Endodermal cell (in vitro differentiated cells): ENCODE results near the gene RUNX1. TPM values are rescaled to one million over a fixed set of nuclear protein-coding genes. Genes with fewer than 3 reads are reported as not detected.

Experiments used
- DNase-seq: peaks from one replicate; pipeline ENCODE4 v3.0.0-alpha.2; 2017
- H3K27ac ChIP-seq: 2 replicates; pipeline ENCODE4 v1.5.1; 2013; ENCODE audit warnings: mild to moderate bottlenecking, low read depth, low read length, moderate library complexity
- H3K27me3 ChIP-seq: 2 replicates; pipeline ENCODE4 v1.6.1; 2013; ENCODE audit warnings: mild to moderate bottlenecking, low read length, moderate library complexity; ENCODE audit not compliant: insufficient read depth, control insufficient read depth, poor library complexity, severe bottlenecking
- H3K36me3 ChIP-seq: 2 replicates; pipeline ENCODE4 v1.7.0; 2013; ENCODE audit warnings: mild to moderate bottlenecking, low read length, moderate library complexity; ENCODE audit not compliant: control insufficient read depth, insufficient read depth
- H3K4me1 ChIP-seq: one replicate; pipeline ENCODE4 v1.7.0; 2013; ENCODE audit warnings: low read length; ENCODE audit not compliant: control insufficient read depth, insufficient read depth
- H3K4me3 ChIP-seq: 2 replicates; pipeline ENCODE4 v1.5.1; 2013; ENCODE audit warnings: mild to moderate bottlenecking, low read length, moderate library complexity
- H3K9ac ChIP-seq: 2 replicates; pipeline ENCODE4 v1.6.1; 2013; ENCODE audit warnings: mild to moderate bottlenecking, low read length, moderate library complexity; ENCODE audit not compliant: poor library complexity, severe bottlenecking; ENCODE audit errors: extremely low read depth
- H3K9me3 ChIP-seq: 2 replicates; pipeline ENCODE4 v1.6.1; 2013; ENCODE audit warnings: mild to moderate bottlenecking, low read length, moderate library complexity; ENCODE audit not compliant: control insufficient read depth
- H3K27ac Mint-ChIP-seq: 2 replicates; pipeline ENCODE4 v1.8.0; 2020; ENCODE audit warnings: mixed read lengths
- H3K27me3 Mint-ChIP-seq: 2 replicates; pipeline ENCODE4 v1.8.0; 2021; ENCODE audit warnings: mild to moderate bottlenecking, mixed read lengths; ENCODE audit not compliant: insufficient read depth
- H3K36me3 Mint-ChIP-seq: 2 replicates; pipeline ENCODE4 v1.8.0; 2020; ENCODE audit warnings: low read depth, mixed read lengths
- H3K4me1 Mint-ChIP-seq: 2 replicates; pipeline ENCODE4 v1.8.0; 2020; ENCODE audit warnings: mixed read lengths
- H3K4me3 Mint-ChIP-seq: 2 replicates; pipeline ENCODE4 v1.8.0; 2020; ENCODE audit warnings: mild to moderate bottlenecking, moderate library complexity, mixed read lengths
- H3K9me3 Mint-ChIP-seq: 2 replicates; pipeline ENCODE4 v1.8.0; 2020; ENCODE audit warnings: mild to moderate bottlenecking, mixed read lengths
- WGBS, 2 experiments: methylation state at CpG; one replicate each; pipeline versions ENCODE4 v1.1.5 to v1.1.7; 2013; ENCODE audit warnings: missing lambda C conversion rate in 2 of 2, mixed read lengths in 1 of 2; ENCODE audit not compliant: insufficient coverage in 1 of 2, insufficient read length in 1 of 2; 5-methylcytosine and 5-hydroxymethylcytosine counted together
- total RNA-seq, 2 donors: library from RNA; stranded (reverse); fragmentation: NEBNext Ultra II Directional in 1 of 2; extraction: Animal tissue kit (Norgen Biotek cat#: 25700) in 1 of 2; gene quantifications; 2 replicates in 1 of 2; 3 replicates in 1 of 2; pipeline ENCODE4 v1.2.1, GENCODE V29; 2021
- TF ChIP-seq, protein P1 (sequence below): fragments of 200-600 bp; sonication (generic); conservative IDR thresholded peaks from 2 replicates; pipeline ENCODE4 v1.5.0; 2021; ENCODE audit warnings: antibody characterized with exemption, mild to moderate bottlenecking

The RUNX1 gene
- total RNA-seq, 2 donors from 2014 or later: 0.31 to 2.8 TPM

DNA sequence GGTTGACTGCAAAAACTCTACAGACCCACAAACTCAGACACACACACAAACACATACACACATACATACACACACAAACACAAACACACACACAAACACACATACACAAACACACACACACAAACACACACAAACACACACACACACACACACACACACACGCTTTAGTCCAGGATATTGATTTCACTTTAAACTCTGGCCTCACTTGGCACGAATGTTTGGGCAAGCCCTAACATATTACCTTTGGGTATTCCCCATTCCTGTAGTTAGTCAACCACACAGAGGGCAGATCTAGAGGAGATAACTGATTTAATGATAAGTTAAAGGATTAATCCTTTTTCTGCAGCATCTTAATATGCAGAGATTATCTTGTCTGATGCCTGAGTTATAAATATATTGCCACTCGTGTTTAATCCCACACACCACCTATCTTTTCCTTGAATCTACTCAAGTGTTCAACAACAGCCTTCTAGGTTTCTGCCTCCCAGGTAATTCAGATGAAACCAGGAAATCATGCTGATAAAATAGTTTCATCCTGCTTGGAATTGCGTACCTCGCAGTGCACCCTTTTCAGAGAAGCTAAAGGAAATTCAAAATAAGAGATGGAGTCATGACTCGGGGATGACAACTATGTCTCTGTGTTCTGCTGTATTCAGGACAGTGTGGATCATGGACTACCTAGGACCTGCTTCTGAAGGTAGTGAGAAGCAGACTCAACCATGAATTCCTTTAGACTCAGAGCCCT lies 14.5 kb upstream of the RUNX1 start:
- 93 to 94% methylated on average over 2 to 6 of the region's 6 CpGs for WGBS, 2 experiments
- TF ChIP-seq, protein P1, sequence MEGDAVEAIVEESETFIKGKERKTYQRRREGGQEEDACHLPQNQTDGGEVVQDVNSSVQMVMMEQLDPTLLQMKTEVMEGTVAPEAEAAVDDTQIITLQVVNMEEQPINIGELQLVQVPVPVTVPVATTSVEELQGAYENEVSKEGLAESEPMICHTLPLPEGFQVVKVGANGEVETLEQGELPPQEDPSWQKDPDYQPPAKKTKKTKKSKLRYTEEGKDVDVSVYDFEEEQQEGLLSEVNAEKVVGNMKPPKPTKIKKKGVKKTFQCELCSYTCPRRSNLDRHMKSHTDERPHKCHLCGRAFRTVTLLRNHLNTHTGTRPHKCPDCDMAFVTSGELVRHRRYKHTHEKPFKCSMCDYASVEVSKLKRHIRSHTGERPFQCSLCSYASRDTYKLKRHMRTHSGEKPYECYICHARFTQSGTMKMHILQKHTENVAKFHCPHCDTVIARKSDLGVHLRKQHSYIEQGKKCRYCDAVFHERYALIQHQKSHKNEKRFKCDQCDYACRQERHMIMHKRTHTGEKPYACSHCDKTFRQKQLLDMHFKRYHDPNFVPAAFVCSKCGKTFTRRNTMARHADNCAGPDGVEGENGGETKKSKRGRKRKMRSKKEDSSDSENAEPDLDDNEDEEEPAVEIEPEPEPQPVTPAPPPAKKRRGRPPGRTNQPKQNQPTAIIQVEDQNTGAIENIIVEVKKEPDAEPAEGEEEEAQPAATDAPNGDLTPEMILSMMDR: no peak
- Histone ChIP-seq H3K27ac (no peak overlapping the region), H3K9me3 (no peaks in the 10 kb centered on the region), H3K27me3 (no peaks in the 10 kb centered on the region), H3K4me1 (no peaks in the 10 kb centered on the region), H3K9ac (no peak overlapping the region), H3K36me3 (no peaks in the 10 kb centered on the region), H3K4me3 (no peak overlapping the region)
- H3K4me1 Mint-ChIP-seq: peaks cover 12% of the 10 kb centered on the region
- no peaks in the 10 kb centered on the region for H3K9me3 Mint-ChIP-seq
- no peaks in the 10 kb centered on the region for H3K27me3 Mint-ChIP-seq
- DNase-seq: no peak
- no peak overlapping the region for H3K27ac Mint-ChIP-seq
- H3K36me3 Mint-ChIP-seq: no peaks in the 10 kb centered on the region
- H3K4me3 Mint-ChIP-seq: no peak overlapping the region

DNA sequence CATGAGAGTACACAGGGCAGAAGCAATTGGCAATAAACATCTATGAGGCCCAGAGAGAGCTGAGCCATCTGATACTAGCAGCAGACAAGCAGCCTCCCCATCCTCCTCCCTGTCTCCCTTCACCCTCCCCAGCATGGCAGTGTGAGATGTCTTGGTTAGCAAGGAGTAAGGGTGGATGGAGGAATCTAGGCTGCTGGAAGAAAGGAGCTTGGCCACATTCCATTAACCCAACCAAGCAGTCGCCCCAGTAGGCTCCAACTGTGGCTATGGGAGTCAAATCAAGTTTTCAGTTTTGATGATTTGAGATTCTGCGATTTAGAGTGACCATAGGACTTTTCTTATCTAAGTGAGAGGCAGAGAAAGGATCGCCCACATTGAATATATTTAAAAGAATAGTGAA lies 12.9 kb upstream of the RUNX1 start:
- H3K4me1 Mint-ChIP-seq: peaks cover 13% of the 10 kb centered on the region
- H3K36me3 Mint-ChIP-seq: no peaks in the 10 kb centered on the region
- no peak for DNase-seq
- no peak overlapping the region for H3K27ac ChIP-seq
- H3K9me3 Mint-ChIP-seq: no peaks in the 10 kb centered on the region
- H3K36me3 ChIP-seq: no peaks in the 10 kb centered on the region
- 89 to 93% methylated on average over 2 to 3 of the region's 3 CpGs for WGBS, 2 experiments
- TF ChIP-seq, protein P1: no peak
- H3K27me3 ChIP-seq: no peaks in the 10 kb centered on the region
- no peak overlapping the region for H3K9ac ChIP-seq
- H3K4me3 Mint-ChIP-seq: no peak overlapping the region
- no peaks in the 10 kb centered on the region for H3K27me3 Mint-ChIP-seq
- no peaks in the 10 kb centered on the region for H3K4me1 ChIP-seq
- no peak overlapping the region for H3K27ac Mint-ChIP-seq
- no peaks in the 10 kb centered on the region for H3K9me3 ChIP-seq
- no peak overlapping the region for H3K4me3 ChIP-seq

DNA sequence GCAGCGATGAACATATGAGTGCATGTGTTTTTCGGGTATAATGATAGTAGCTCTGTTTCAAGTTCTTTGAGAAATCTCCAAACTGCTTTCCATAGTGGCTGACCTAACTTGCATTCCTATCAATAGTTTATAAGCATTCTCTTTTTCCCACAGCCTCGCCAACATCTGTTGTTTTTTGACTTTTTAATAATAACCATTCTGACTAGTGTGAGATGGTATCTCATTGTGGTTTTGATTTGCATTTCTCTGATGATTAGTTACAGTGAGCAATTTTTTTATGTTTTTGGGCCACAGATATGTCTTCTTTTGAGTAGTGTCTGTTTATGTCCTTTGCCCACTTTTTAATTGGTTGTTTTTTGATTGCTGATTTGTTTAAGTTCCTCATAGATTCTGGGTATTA lies 10.6 kb upstream of the RUNX1 start:
- Histone ChIP-seq H3K4me3 (no peak overlapping the region), H3K27me3 (no peaks in the 10 kb centered on the region), H3K36me3 (no peaks in the 10 kb centered on the region), H3K4me1 (no peaks in the 10 kb centered on the region), H3K27ac (no peak overlapping the region), H3K9me3 (no peaks in the 10 kb centered on the region), H3K9ac (no peak overlapping the region)
- Mint-ChIP-seq H3K36me3 (no peaks in the 10 kb centered on the region), H3K4me3 (no peak overlapping the region), H3K27me3 (no peaks in the 10 kb centered on the region), H3K4me1 (peaks cover 8% of the 10 kb centered on the region), H3K27ac (no peak overlapping the region), H3K9me3 (no peaks in the 10 kb centered on the region)
- no peak for DNase-seq
- 79 to 100% methylated on average over 2 to 3 of the region's 3 CpGs for WGBS, 2 experiments
- TF ChIP-seq, protein P1: no peak
